Calu3 (cell line): ENCODE data around the gene PAX8. TPM values are rescaled to one million over a fixed set of nuclear protein-coding genes. Genes with fewer than 3 reads are reported as not detected.
A peak's percentile ranks its signal among the peaks of the same experiment; 100 is the strongest.

Source experiments
- BruUV-seq: library from RNA; stranded (reverse); fragments of 400-500 nt; replicated peaks from 2 replicates; lab custom pipeline; 2021; lab: Mats Ljungman, UMichigan
- CTCF ChIA-PET: fragments of 300-600 bp; sonication (Branson Sonifier 250); formaldehyde crosslinking; loops from one replicate; lab custom pipeline; 2022; ENCODE audit warnings: antibody characterized with exemption; lab: Charles Lee
- DNase-seq: peaks from one replicate; pipeline ENCODE4 v3.0.0; 2022
- H3K27ac Mint-ChIP-seq: one replicate; pipeline ENCODE4 v1.8.0; 2022; ENCODE audit warnings: mixed read lengths; ENCODE audit not compliant: unreplicated experiment
- H3K27me3 Mint-ChIP-seq: one replicate; pipeline ENCODE4 v1.8.0; 2022; ENCODE audit warnings: mixed read lengths; ENCODE audit not compliant: unreplicated experiment
- H3K36me3 Mint-ChIP-seq: one replicate; pipeline ENCODE4 v1.8.0; 2022; ENCODE audit warnings: mild to moderate bottlenecking, moderate library complexity, mixed read lengths; ENCODE audit not compliant: insufficient read depth, unreplicated experiment
- H3K4me1 Mint-ChIP-seq: one replicate; pipeline ENCODE4 v1.8.0; 2022; ENCODE audit warnings: mild to moderate bottlenecking, low read depth, mixed read lengths; ENCODE audit not compliant: unreplicated experiment
- H3K4me3 Mint-ChIP-seq: one replicate; pipeline ENCODE4 v1.8.0; 2022; ENCODE audit warnings: mild to moderate bottlenecking, low read depth, moderate library complexity, mixed read lengths; ENCODE audit not compliant: unreplicated experiment
- H3K9me3 Mint-ChIP-seq: one replicate; pipeline ENCODE4 v1.8.0; 2022; ENCODE audit warnings: low read depth, mixed read lengths; ENCODE audit not compliant: unreplicated experiment
- intact Hi-C: fragments of 100-400 bp; cut with micrococcal nuclease; formaldehyde crosslinking; loops from one replicate; pipeline ENCODE4 v1.10.0; 2022; ENCODE audit not compliant: unreplicated experiment
- total RNA-seq: library from RNA; stranded (reverse); gene quantifications from 2 replicates; pipeline ENCODE4 v1.2.3, GENCODE V29; 2022
- TF ChIP-seq, protein P1 (sequence below): fragments of 200-600 bp; IDR thresholded peaks from one replicate; pipeline ENCODE4 v1.8.0; 2022; ENCODE audit warnings: antibody characterized with exemption; ENCODE audit not compliant: unreplicated experiment

PAX8 gene
- total RNA-seq, 1 experiment from 2014 or later, result 12.2 TPM

DNA sequence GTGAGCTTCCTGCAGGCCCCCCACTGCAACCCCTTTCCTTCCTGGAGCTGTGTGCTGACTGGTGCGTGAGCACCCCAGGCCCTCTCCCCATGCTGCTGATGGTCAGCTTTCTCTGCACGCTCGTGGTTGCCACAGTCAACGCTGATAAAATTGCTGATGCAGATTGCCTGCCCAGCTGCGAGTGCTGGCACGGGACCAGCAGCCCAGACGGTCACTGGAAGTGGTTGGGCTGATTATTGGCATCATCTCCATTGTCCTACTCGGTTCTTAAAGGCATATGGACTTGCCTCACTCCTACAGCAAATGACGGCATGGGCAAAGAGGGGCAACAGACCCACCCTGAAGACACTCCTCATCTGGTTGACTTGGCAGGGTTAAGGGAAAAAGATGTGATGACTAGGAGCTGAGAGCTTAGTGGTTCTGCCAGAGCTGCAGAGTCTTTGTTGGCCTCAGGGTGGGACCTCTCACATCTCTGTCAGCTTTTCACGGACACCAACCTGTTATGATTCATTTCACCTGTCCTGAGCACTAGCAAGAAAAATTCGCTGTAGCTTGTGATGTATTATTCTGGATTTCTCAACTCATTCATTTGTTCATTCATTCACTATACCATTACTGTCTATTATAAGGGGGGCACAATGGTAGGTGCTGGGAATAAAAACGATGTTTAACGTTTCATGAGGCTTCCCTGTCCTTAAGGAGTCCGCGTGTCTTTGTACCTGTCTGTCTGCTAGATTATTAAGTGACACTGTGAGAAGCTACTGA is 38.4 kb downstream of the PAX8 start:
- peak overlapping the region; percentile 94 for H3K27ac Mint-ChIP-seq
- BruUV-seq, result TSS peak; percentile 71

DNA sequence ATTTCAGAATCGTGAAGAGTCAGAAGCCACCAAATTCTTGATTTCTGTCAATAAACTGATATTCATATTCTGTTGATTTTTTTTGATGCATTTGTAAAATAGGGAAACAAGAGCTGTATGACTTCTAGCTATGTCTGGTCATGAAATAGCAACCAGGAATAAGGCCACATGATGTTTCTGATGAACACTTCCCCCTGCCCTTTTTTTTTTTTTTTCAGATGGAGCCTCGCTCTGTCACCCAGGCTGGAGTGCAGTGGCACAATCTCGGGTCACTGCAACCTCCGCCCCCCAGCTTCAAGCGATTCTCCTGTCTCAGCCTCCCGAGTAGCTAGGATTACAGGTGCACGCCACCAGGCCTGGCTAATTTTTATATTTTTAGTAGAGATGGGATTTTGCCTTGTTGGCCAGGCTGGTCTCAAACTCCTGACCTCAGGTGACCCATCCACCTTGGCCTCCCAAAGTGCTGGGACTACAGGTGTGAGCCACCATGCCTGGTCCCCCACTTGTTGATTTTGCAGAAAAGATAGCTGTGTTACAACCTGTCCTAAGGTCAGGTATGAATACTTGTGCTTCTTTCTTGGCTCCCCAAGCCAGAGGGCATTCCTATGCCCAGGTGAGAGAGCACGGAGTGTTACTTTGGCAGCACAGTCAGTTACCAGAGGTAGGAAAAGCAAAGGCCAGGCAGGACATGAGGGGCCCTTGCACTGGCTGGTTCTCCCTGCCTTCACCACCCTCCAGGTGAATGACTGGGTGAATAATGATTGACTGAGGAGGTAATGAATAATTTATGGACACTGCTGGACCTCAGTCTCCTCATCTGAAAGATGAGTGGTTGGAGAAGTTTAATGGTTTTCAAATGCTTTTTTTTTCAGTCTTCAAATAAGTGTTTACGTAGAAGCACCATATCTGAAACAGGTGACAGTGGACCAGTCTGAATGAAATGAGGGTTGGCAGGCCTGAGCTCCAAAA is 39.6 kb downstream of the PAX8 start:
- TF ChIP-seq, protein P1, sequence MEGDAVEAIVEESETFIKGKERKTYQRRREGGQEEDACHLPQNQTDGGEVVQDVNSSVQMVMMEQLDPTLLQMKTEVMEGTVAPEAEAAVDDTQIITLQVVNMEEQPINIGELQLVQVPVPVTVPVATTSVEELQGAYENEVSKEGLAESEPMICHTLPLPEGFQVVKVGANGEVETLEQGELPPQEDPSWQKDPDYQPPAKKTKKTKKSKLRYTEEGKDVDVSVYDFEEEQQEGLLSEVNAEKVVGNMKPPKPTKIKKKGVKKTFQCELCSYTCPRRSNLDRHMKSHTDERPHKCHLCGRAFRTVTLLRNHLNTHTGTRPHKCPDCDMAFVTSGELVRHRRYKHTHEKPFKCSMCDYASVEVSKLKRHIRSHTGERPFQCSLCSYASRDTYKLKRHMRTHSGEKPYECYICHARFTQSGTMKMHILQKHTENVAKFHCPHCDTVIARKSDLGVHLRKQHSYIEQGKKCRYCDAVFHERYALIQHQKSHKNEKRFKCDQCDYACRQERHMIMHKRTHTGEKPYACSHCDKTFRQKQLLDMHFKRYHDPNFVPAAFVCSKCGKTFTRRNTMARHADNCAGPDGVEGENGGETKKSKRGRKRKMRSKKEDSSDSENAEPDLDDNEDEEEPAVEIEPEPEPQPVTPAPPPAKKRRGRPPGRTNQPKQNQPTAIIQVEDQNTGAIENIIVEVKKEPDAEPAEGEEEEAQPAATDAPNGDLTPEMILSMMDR, result no peak
- no TSS peak for BruUV-seq

More for the DNA sequence above, 38.4 kb downstream of the PAX8 start:
- peak; percentile 74 for DNase-seq
- H3K9me3 Mint-ChIP-seq, result no peaks in the 10 kb centered on the region
- CTCF ChIA-PET, result interaction anchor here (0.5 to 2.1 kb wide), 11 partner anchors 11 to 1321 kb away, joined by 3 to 18 read pairs (median 5); no protein-coding TSS in a partner anchor
- TF ChIP-seq, protein P1, result no peak
- intact Hi-C loops, result loop anchor here (1.0 to 2.0 kb wide), 2 partner anchors 36 to 130 kb away; no protein-coding TSS in a partner anchor
- peaks cover 84% of the 10 kb centered on the region for H3K36me3 Mint-ChIP-seq
- peak overlapping the region; percentile 35 for H3K4me3 Mint-ChIP-seq
- peaks cover 48% of the 10 kb centered on the region for H3K4me1 Mint-ChIP-seq
- H3K27me3 Mint-ChIP-seq, result no peaks in the 10 kb centered on the region

DNA sequence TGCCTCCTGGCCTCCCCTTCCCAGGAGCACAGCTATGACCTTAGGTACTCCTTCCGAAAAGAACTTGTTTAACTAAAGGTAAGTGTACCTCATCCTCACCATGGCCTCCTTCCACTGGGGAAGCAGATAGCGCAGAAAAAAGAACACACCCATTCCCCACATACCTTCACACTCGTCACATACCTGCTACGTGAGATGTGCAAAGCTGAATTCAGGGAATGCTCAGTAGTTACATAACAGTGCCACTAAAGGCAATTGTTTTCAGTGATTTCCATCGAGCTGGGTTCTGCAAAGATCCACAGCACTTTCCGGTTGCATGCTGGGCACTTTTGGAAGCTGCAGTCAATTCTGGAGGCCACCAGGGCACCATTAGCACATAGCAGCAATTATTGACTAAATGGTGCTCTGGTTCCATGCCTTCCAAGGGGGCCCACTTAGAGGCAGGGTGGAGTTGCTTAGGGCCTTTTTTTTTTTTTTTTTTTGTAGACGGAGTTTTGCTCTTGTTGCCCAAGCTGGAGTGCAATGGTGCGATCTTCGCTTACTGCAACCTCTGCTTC is 41.0 kb downstream of the PAX8 start:
- CTCF ChIA-PET, result interaction anchor here (0.6 to 1.2 kb wide), 3 partner anchors 16 to 204 kb away, joined by 3 to 4 read pairs (median 3); no protein-coding TSS in a partner anchor
- Mint-ChIP-seq H3K36me3 (peaks cover 81% of the 10 kb centered on the region), H3K9me3 (no peaks in the 10 kb centered on the region), H3K4me1 (peaks cover 34% of the 10 kb centered on the region), H3K27me3 (no peaks in the 10 kb centered on the region), H3K4me3 (peak overlapping the region; percentile 81), H3K27ac (peak overlapping the region; percentile 87)
- DNase-seq, result no peak
- BruUV-seq, result no TSS peak
- TF ChIP-seq, protein P1, result no peak
- intact Hi-C loops, result no loop called here

More for the DNA sequence above, 39.6 kb downstream of the PAX8 start:
- Mint-ChIP-seq H3K4me3 (peak overlapping the region; percentile 27), H3K36me3 (peaks cover 85% of the 10 kb centered on the region), H3K9me3 (no peaks in the 10 kb centered on the region), H3K4me1 (peaks cover 48% of the 10 kb centered on the region), H3K27me3 (no peaks in the 10 kb centered on the region), H3K27ac (peak overlapping the region; percentile 60)
- DNase-seq, result no peak
- intact Hi-C loops, result no loop called here
- CTCF ChIA-PET, result interaction anchor here (0.8 to 2.1 kb wide), 4 partner anchors 17 to 44 kb away, joined by 3 to 6 read pairs (median 5); no protein-coding TSS in a partner anchor
